Nephron (organoid): ENCODE measurements around the gene EGR4.

Source experiments
- H3K27ac Mint-ChIP-seq, 3 experiments: 2 replicates each; pipeline ENCODE4 v1.8.0; 2020; ENCODE audit warnings: mixed read lengths in 3 of 3, mild to moderate bottlenecking in 2 of 3, moderate library complexity in 1 of 3
- H3K27me3 Mint-ChIP-seq: 2 replicates; pipeline ENCODE4 v1.8.0; 2021; ENCODE audit warnings: low read depth, mild to moderate bottlenecking, moderate library complexity, mixed read lengths
- H3K36me3 Mint-ChIP-seq: 2 replicates; pipeline ENCODE4 v1.8.0; 2020; ENCODE audit warnings: low read depth, mixed read lengths
- H3K4me1 Mint-ChIP-seq: 2 replicates; pipeline ENCODE4 v1.8.0; 2020; ENCODE audit warnings: mixed read lengths
- H3K4me3 Mint-ChIP-seq, 3 experiments: 2 replicates each; pipeline ENCODE4 v1.8.0; 2020; ENCODE audit warnings: mild to moderate bottlenecking in 3 of 3, mixed read lengths in 3 of 3, moderate library complexity in 2 of 3
- H3K9me3 Mint-ChIP-seq: 2 replicates; pipeline ENCODE4 v1.8.0; 2020; ENCODE audit warnings: mixed read lengths
- TF ChIP-seq, protein P1 (sequence below), 3 experiments: fragments of 200-600 bp; sonication (generic); IDR thresholded peaks; one replicate each; pipeline ENCODE4 v1.5.0; 2021; ENCODE audit warnings: antibody characterized with exemption in 3 of 3; ENCODE audit not compliant: unreplicated experiment in 3 of 3

Gene EGR4

DNA sequence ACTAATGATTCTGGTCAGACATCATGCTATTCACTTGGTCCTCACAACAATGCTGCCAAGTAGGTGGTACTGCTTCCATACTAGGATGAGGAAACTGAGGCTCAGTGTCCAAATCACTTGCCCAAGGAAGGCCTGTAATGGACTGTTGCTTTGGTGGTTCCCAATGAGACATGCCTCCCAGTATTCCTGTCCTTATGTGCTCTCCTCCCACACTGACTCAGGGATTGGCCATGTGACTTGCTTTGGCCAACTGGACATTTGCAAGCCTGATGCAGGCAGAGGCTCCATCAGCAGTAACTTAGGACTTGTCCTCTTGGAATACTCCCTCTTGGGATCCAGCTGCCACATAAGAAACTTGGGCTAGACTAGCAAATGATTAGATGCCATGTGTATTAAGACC is 12.1 kb downstream of the EGR4 start:
- no peaks in the 10 kb centered on the region for H3K36me3 Mint-ChIP-seq
- H3K4me1 Mint-ChIP-seq: no peaks in the 10 kb centered on the region
- peaks cover 36% of the 10 kb centered on the region for H3K27me3 Mint-ChIP-seq
- TF ChIP-seq, protein P1, sequence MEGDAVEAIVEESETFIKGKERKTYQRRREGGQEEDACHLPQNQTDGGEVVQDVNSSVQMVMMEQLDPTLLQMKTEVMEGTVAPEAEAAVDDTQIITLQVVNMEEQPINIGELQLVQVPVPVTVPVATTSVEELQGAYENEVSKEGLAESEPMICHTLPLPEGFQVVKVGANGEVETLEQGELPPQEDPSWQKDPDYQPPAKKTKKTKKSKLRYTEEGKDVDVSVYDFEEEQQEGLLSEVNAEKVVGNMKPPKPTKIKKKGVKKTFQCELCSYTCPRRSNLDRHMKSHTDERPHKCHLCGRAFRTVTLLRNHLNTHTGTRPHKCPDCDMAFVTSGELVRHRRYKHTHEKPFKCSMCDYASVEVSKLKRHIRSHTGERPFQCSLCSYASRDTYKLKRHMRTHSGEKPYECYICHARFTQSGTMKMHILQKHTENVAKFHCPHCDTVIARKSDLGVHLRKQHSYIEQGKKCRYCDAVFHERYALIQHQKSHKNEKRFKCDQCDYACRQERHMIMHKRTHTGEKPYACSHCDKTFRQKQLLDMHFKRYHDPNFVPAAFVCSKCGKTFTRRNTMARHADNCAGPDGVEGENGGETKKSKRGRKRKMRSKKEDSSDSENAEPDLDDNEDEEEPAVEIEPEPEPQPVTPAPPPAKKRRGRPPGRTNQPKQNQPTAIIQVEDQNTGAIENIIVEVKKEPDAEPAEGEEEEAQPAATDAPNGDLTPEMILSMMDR (IDR thresholded peaks at IDR 0.05; ENCODE audit: unreplicated experiment in 3 of 3): no peak
- H3K4me3 Mint-ChIP-seq: no peak overlapping the region
- no peaks in the 10 kb centered on the region for H3K9me3 Mint-ChIP-seq
- H3K27ac Mint-ChIP-seq: no peak overlapping the region

DNA sequence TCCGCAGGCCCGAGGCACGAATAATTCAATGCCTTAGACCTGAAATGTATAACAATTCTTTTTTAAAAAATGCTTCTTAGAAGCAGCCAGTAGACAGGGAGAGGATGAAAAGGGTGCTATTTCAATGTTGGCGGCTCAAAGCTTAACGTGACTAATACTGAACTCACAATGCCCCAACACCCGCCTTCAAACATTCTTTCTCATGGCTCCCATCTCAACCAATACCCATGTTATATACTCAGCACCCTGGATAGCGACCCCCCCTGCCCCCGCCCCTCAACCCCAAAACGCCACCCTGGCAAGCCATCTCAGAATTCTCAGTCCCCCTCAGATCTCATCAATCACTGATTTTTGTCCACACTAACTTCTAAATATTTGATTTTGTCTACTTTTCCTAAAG is 13.5 kb downstream of the EGR4 start:
- Mint-ChIP-seq H3K4me3 (no peak overlapping the region), H3K27me3 (peaks cover 22% of the 10 kb centered on the region), H3K4me1 (no peaks in the 10 kb centered on the region), H3K27ac (no peak overlapping the region), H3K9me3 (no peaks in the 10 kb centered on the region), H3K36me3 (no peaks in the 10 kb centered on the region)
- TF ChIP-seq, protein P1 (IDR thresholded peaks at IDR 0.05; ENCODE audit: unreplicated experiment in 3 of 3): no peak

DNA sequence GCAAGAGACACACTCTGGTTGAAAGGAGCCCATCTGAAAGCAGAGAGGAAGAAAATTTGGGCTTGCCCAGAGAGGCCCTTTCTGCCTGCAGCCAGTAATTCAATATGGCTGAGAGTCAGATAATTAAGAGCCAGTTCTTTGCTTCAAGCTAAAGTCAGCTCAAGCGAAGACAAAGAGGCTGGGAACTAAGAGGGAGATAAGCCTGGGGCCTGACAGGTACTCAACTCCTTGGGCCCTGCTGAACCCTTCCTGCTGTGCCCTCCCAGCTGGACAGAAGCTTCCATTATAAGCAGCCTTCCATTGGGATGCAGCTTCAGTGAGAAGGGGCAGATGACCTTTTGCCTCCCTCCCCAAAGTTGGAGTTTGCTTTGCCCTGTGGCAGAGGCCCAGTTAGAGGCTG is 21.1 kb downstream of the EGR4 start:
- H3K4me3 Mint-ChIP-seq: no peak overlapping the region
- H3K27me3 Mint-ChIP-seq: peaks cover 63% of the 10 kb centered on the region
- H3K4me1 Mint-ChIP-seq: peaks cover 4% of the 10 kb centered on the region
- H3K9me3 Mint-ChIP-seq: peaks cover 6% of the 10 kb centered on the region
- no peaks in the 10 kb centered on the region for H3K36me3 Mint-ChIP-seq
- H3K27ac Mint-ChIP-seq: no peak overlapping the region
- TF ChIP-seq, protein P1 (IDR thresholded peaks at IDR 0.05; ENCODE audit: unreplicated experiment in 3 of 3): no peak

DNA sequence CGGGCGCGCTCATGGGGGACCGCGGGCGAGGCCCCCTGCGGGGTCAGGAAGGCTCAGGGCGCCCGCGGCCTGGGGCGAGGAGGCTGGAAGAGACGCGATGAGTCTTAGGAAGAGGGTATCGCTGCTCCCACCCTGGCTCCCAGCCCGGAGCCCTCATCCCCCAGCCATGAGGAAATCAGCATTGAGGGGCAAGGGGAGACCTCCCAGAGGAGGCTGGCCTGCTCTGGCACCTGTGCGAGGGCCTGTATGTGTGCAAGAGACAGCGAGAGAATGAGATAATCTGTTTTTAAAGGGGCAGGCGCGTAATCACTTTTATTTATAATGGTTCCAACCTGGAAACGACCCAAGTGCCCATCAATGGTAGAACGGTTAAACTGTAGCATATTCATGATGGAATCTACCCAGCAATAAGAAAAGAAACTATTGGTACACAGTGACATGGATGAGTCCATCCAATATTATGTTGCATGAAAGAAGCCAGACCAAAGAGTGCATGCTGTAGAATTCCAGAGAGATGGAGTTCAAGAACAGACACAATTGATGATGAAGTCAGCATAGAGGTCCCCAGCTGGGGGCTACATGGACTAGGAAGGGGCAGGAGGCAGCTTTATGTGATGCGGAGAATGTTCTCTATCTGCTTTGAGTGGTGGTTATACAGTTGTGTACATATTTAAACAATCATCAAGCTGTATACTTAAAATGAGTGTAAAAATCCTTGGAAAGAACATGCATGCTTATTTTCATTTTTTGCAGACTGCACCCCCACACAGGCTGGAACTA is 23.5 kb downstream of the EGR4 start:
- TF ChIP-seq, protein P1 (IDR thresholded peaks at IDR 0.05; ENCODE audit: unreplicated experiment in 3 of 3): no peak
- H3K27ac Mint-ChIP-seq: no peak overlapping the region
- H3K4me1 Mint-ChIP-seq: peaks cover 4% of the 10 kb centered on the region
- peaks cover 6% of the 10 kb centered on the region for H3K9me3 Mint-ChIP-seq
- H3K36me3 Mint-ChIP-seq: no peaks in the 10 kb centered on the region
- H3K4me3 Mint-ChIP-seq: peak overlapping the region in 2 of 3 experiments; percentile 5 to 10
- H3K27me3 Mint-ChIP-seq: peaks cover 76% of the 10 kb centered on the region

DNA sequence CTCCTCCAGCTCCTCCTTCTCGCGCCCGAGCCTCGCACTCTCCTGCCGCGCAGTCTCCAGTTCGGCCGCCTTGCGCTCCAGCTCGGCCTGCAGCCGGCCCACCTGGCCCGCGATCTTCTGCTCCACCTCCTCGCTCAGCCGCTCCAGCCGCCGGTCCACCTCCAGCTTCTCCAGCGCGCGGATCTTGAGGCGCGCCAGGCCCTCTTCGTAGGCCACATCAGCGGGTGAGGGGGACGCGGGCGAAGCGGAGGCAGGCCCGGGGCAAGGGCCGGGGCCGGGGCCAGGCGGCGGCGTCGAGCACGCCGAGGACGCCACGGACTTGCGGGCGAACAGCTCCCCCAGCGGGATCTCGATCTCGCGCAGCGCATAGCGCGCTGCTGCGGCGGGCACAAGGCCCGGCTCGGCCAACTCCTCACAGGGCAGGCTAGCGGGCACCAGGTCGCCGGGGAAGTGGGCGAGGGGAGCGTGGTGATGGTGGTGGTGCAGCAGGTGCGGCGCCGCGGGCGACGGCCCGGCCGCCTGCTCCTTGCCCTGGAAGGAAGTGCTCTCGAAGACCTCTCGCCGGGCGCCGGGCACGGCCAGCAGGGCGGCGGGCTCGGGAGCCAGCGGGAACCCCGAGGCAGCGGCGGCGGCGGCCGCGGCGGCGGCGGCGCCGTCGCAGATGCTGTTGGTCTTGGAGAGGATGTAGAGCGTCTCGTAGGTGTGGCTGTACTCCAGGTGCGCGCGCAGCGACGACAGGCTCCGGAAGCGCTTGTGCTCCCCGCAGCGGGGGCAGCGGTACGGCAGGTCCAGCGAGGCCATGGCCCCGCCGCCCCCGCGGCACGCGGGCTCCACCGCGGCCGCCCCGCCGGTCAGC is 24.3 kb downstream of the EGR4 start:
- H3K36me3 Mint-ChIP-seq: no peaks in the 10 kb centered on the region
- TF ChIP-seq, protein P1 (IDR thresholded peaks at IDR 0.05; ENCODE audit: unreplicated experiment in 3 of 3): peak; percentile 12 to 36 (median 24)
- H3K27me3 Mint-ChIP-seq: peaks cover 73% of the 10 kb centered on the region
- peaks cover 3% of the 10 kb centered on the region for H3K9me3 Mint-ChIP-seq
- H3K27ac Mint-ChIP-seq: no peak overlapping the region
- peaks cover 4% of the 10 kb centered on the region for H3K4me1 Mint-ChIP-seq
- no peak overlapping the region for H3K4me3 Mint-ChIP-seq
